Stimulated activated naive B cell treated with anti-CD40 and anti-IgM and Interleukin-4, amounts not matched to agents 10 μg/mL and 1 μg/mL and 100 μg/mL, for 72 hours (primary cell): ENCODE measurements around the gene TRHDE.

Source experiments
- ATAC-seq, 2 donors: fragments of 150-1000 bp; cut with Tn5 transposase; replicated peaks; 2 replicates each; pipeline ENCODE4 v1.10.0; 2021; ENCODE audit warnings: moderate library complexity in 1 of 2
- DNase-seq: peaks from one replicate; pipeline ENCODE4 v3.0.0; 2021
- H3K27ac Mint-ChIP-seq: one replicate; pipeline ENCODE4 v1.8.0; 2022; ENCODE audit warnings: mild to moderate bottlenecking, mixed read lengths
- H3K27me3 Mint-ChIP-seq, 2 donors: one replicate each; pipeline ENCODE4 v1.8.0; 2022; ENCODE audit warnings: mixed read lengths in 2 of 2
- H3K36me3 Mint-ChIP-seq, 2 donors: one replicate each; pipeline ENCODE4 v1.8.0; 2022; ENCODE audit warnings: mixed read lengths in 2 of 2, mild to moderate bottlenecking in 1 of 2
- H3K4me1 Mint-ChIP-seq, 2 donors: one replicate each; pipeline ENCODE4 v1.8.0; 2022; ENCODE audit warnings: mixed read lengths in 2 of 2, mild to moderate bottlenecking in 1 of 2
- H3K4me3 Mint-ChIP-seq, 2 donors: one replicate each; pipeline ENCODE4 v1.8.0; 2022; ENCODE audit warnings: mild to moderate bottlenecking in 2 of 2, mixed read lengths in 2 of 2, moderate library complexity in 1 of 2
- H3K9me3 Mint-ChIP-seq, 2 donors: one replicate each; pipeline ENCODE4 v1.8.0; 2022; ENCODE audit warnings: mixed read lengths in 2 of 2, mild to moderate bottlenecking in 1 of 2

TRHDE gene

DNA sequence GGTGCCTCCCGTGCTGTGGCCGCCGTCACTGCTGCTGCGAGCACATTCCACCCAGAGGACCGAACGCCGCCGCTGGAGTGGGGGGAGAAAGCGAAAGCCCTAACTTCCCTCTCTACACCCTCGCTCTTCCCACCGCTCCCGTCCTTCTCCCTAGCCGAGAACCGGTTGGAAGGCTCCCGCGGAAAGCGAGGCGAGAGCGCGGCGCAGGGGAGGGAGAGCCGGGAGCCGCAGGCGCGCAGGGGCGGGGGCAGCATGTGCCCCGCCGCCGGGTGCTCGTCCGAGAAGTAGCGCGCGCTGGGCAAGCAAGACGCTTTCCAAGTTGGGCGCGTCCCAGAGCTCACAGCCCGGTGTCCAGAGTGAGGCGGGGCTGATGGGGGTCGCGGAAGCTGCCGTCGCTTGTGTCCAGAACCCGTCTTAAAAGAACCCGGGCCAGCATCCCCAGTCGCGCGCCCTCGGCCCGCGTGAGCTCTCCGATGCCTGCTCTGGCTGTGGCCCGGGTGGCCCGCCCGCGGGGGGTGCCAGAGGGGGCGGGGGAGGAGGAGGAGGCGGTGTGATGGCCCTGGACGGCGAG is at the start of gene TRHDE:
TSS of gene TRHDE (plus strand) at position 280 of the 571 bp plus-strand sequence. CDS start at position 554, 274 bp downstream.
- ATAC-seq, result peak in 1 of 2 donors; percentile 16
- H3K9me3 Mint-ChIP-seq, result no peaks in the 10 kb centered on the region
- H3K27me3 Mint-ChIP-seq, result peaks cover 28 to 65% of the 10 kb centered on the region in 2 donors
- H3K27ac Mint-ChIP-seq, result peak within 1 kb of the TSS; percentile 14
- H3K36me3 Mint-ChIP-seq, result no peaks in the 10 kb centered on the region
- DNase-seq, result no peak
- H3K4me1 Mint-ChIP-seq, result peaks cover 8 to 11% of the 10 kb centered on the region in 2 donors
- peak within 1 kb of the TSS; percentile 39 to 69 for H3K4me3 Mint-ChIP-seq

GRCh38 chr12:72226510-72226909 is 45.7 kb upstream of the TRHDE start:
- Mint-ChIP-seq H3K36me3 (no peaks in the 10 kb centered on the region), H3K4me3 (no peak overlapping the region), H3K4me1 (no peaks in the 10 kb centered on the region), H3K27me3 (no peaks in the 10 kb centered on the region), H3K27ac (no peak overlapping the region), H3K9me3 (peaks cover 2 to 5% of the 10 kb centered on the region in 2 donors)
- ATAC-seq, result no peak
- DNase-seq, result no peak

GRCh38 chr12:72228424-72228823 is 43.7 kb upstream of the TRHDE start:
- no peak overlapping the region for H3K27ac Mint-ChIP-seq
- no peak for ATAC-seq

GRCh38 chr12:72230589-72230988 is 41.6 kb upstream of the TRHDE start:
- H3K9me3 Mint-ChIP-seq, result peaks cover 2 to 5% of the 10 kb centered on the region in 2 donors

More at GRCh38 chr12:72228424-72228823, 43.7 kb upstream of the TRHDE start:
- no peak for DNase-seq
- H3K36me3 Mint-ChIP-seq, result no peaks in the 10 kb centered on the region
- peaks cover 2 to 5% of the 10 kb centered on the region in 2 donors for H3K9me3 Mint-ChIP-seq
- H3K4me1 Mint-ChIP-seq, result no peaks in the 10 kb centered on the region
- H3K4me3 Mint-ChIP-seq, result no peak overlapping the region
- peaks cover 0 to 5% of the 10 kb centered on the region in 2 donors for H3K27me3 Mint-ChIP-seq

GRCh38 chr12:72234886-72235285 is 37.3 kb upstream of the TRHDE start:
- Mint-ChIP-seq H3K27ac (no peak overlapping the region), H3K9me3 (peaks cover 0 to 3% of the 10 kb centered on the region in 2 donors), H3K4me3 (no peak overlapping the region), H3K4me1 (no peaks in the 10 kb centered on the region), H3K27me3 (peaks cover 0 to 5% of the 10 kb centered on the region in 2 donors), H3K36me3 (no peaks in the 10 kb centered on the region)
- no peak for ATAC-seq
- DNase-seq, result no peak

More at GRCh38 chr12:72230589-72230988, 41.6 kb upstream of the TRHDE start:
- no peak overlapping the region for H3K27ac Mint-ChIP-seq
- ATAC-seq (no peak), DNase-seq (no peak)
- H3K27me3 Mint-ChIP-seq, result peaks cover 0 to 5% of the 10 kb centered on the region in 2 donors
- H3K36me3 Mint-ChIP-seq, result no peaks in the 10 kb centered on the region
- H3K4me3 Mint-ChIP-seq, result no peak overlapping the region
- no peaks in the 10 kb centered on the region for H3K4me1 Mint-ChIP-seq

- Mint-ChIP-seq H3K36me3 (no peaks in the 10 kb centered on the region), H3K27ac (no peak overlapping the region), H3K4me1 (no peaks in the 10 kb centered on the region), H3K27me3 (peaks cover 0 to 5% of the 10 kb centered on the region in 2 donors), H3K4me3 (no peak overlapping the region), H3K9me3 (peaks cover 0 to 6% of the 10 kb centered on the region in 2 donors)
- DNase-seq, result no peak
- no peak for ATAC-seq
Observed at GRCh38 chr12:72236071-72236705, 36.0 kb upstream of the TRHDE start.

DNA sequence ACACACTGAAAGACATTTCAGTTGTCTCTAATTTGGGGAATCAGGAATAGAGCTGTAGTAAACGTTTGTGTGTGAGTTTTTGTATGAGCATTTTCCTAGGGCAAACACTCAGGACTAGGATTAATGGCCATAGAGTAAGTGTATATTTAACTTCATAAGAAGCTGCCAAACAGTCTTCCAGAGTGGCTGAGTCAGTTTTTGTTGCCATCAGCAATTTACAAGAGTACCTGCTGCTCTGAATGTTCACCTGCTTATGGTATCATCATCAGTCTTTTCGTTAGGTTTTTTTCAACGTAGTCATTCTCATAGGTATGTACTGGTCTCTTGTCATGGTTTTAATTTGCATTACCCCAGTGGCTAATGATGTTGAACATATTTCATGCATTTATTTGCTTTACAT is 30.6 kb upstream of the TRHDE start:
- Mint-ChIP-seq H3K4me1 (no peaks in the 10 kb centered on the region), H3K9me3 (peaks cover 0 to 6% of the 10 kb centered on the region in 2 donors), H3K4me3 (no peak overlapping the region), H3K36me3 (no peaks in the 10 kb centered on the region), H3K27ac (no peak overlapping the region), H3K27me3 (no peaks in the 10 kb centered on the region)
- ATAC-seq (no peak), DNase-seq (no peak)

DNA sequence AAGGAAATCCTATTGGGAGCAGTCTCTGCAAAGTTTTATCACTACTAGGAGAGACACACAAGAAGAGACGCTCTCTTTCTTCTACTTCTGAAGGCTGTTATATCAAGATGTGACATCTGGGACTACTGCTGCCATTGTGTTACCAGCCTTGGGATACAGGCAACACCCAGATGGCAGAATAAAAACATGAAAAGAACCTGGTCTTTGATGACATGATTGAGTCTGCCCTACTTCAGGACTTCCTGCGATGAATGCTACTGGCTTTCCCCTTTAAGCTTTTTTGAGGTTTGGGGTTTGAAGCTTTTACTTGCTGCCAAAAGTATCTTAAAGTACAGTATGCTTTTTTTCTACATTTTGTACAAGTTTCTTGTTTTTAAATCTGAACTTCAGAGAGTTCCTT is 29.2 kb upstream of the TRHDE start:
- ATAC-seq (no peak), DNase-seq (no peak)
- H3K27ac Mint-ChIP-seq, result no peak overlapping the region
- H3K27me3 Mint-ChIP-seq, result no peaks in the 10 kb centered on the region
- H3K36me3 Mint-ChIP-seq, result no peaks in the 10 kb centered on the region
- H3K9me3 Mint-ChIP-seq, result peaks cover 0 to 6% of the 10 kb centered on the region in 2 donors
- H3K4me3 Mint-ChIP-seq, result no peak overlapping the region
- H3K4me1 Mint-ChIP-seq, result no peaks in the 10 kb centered on the region

- no peaks in the 10 kb centered on the region for H3K36me3 Mint-ChIP-seq
- H3K9me3 Mint-ChIP-seq, result peaks cover 5 to 8% of the 10 kb centered on the region in 2 donors
- H3K27me3 Mint-ChIP-seq, result no peaks in the 10 kb centered on the region
- H3K4me3 Mint-ChIP-seq, result no peak overlapping the region
- no peaks in the 10 kb centered on the region for H3K4me1 Mint-ChIP-seq
- ATAC-seq (no peak), DNase-seq (no peak)
- H3K27ac Mint-ChIP-seq, result no peak overlapping the region
Observed at GRCh38 chr12:72246370-72246769, 25.8 kb upstream of the TRHDE start.

DNA sequence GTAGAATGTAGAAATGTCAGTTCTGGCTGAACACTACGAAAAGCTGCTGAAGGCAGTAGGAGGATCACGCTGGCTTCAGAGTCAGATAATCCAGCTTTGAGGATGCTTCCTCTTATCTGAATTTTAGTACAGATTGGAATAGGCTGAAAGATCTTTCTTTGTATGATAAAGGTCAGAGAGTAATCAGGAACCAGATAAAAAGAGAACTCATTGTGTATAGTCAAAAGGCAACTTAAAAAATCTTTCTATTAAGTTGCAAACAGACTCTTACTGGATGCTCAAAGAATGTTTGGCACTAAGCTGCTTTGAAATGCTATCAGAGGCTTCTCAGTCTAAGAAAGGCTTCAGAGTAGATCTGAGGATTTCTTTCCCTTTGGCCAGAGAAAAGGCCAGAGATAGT is 21.8 kb upstream of the TRHDE start:
- Mint-ChIP-seq H3K27ac (no peak overlapping the region), H3K9me3 (peaks cover 5 to 9% of the 10 kb centered on the region in 2 donors), H3K36me3 (no peaks in the 10 kb centered on the region)

DNA sequence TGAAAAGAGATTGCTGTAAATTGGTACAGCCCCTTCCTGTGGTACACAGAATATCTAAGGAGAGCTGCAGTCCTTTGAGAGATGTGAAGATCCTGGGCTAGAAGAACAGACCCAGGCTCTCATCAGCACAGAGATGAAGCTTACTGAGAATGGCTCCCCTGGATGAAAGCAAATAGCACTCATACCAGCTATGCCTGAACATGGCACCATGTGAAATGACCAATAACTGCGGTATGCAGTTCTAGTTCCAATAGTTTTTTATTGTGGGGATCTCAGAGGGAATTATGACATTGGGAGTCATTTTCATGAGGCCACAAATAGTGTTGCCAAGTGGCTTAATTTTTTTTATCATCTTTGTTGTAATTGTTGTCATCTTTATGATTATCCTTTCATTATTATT is 15.4 kb upstream of the TRHDE start:
- no peaks in the 10 kb centered on the region for H3K4me1 Mint-ChIP-seq
- no peak overlapping the region for H3K27ac Mint-ChIP-seq
- no peak for DNase-seq
- no peaks in the 10 kb centered on the region for H3K27me3 Mint-ChIP-seq
- H3K4me3 Mint-ChIP-seq, result no peak overlapping the region
- no peak for ATAC-seq
- no peaks in the 10 kb centered on the region for H3K36me3 Mint-ChIP-seq
- peaks cover 3 to 4% of the 10 kb centered on the region in 2 donors for H3K9me3 Mint-ChIP-seq

More for the DNA sequence above, 21.8 kb upstream of the TRHDE start:
- no peak overlapping the region for H3K4me3 Mint-ChIP-seq
- H3K27me3 Mint-ChIP-seq, result no peaks in the 10 kb centered on the region
- H3K4me1 Mint-ChIP-seq, result no peaks in the 10 kb centered on the region
- DNase-seq (no peak), ATAC-seq (no peak)

DNA sequence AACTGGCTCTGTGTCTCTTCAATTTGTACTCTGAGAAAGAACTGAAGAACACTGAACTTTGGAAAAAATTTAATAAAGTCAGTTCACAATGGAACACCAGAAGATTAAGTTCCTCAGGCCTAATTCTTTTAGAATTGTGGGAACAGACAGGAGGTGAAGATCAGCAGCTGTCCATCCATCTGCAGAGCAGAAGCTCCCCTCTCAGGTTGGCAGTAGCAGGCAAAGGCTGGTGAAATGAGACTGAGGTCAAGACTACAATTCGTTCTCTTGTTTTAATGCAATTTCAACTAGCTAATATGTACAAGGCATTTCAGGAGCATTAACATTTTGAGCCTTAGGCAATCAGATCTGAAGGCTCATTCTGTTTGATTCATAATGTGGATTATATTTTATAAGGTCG is 10.3 kb upstream of the TRHDE start:
- ATAC-seq, result no peak
- H3K4me1 Mint-ChIP-seq, result no peaks in the 10 kb centered on the region
- H3K27ac Mint-ChIP-seq, result no peak overlapping the region
- H3K9me3 Mint-ChIP-seq, result no peaks in the 10 kb centered on the region
- DNase-seq, result no peak
- H3K4me3 Mint-ChIP-seq, result no peak overlapping the region
- H3K27me3 Mint-ChIP-seq, result no peaks in the 10 kb centered on the region
- H3K36me3 Mint-ChIP-seq, result no peaks in the 10 kb centered on the region

DNA sequence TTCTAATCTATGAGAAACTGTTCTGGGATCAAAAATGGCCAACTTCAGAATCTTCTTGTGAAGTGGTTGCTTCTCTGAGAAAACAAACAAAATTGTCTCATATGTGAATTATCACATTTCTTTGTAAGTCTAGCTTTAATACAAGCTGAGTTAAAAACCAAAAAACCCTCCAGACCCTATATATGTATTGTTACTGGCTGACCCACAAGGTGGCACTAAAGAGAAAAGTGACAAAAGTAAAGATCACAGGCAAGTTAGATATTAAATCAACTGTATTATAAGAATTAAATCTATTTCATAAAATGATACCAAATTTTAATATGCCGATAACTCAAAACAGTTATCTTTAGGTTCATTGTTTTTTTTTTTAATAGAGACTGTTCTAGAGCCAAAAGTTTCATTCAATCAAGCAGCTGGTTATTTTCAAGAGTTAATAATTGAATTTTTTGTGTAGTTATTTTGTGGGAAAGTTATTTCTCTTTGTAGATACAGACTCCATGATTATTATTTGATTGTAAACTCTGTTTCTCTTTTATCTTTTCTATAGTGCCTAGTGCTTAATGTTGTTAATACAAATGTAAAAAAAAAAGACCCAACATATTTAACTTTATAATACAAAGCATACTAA is 7.5 kb upstream of the TRHDE start:
- ATAC-seq, result no peak
- Mint-ChIP-seq H3K36me3 (no peaks in the 10 kb centered on the region), H3K27ac (no peak overlapping the region), H3K27me3 (peaks cover 0 to 6% of the 10 kb centered on the region in 2 donors), H3K4me3 (no peak overlapping the region), H3K4me1 (no peaks in the 10 kb centered on the region), H3K9me3 (no peaks in the 10 kb centered on the region)
- no peak for DNase-seq

DNA sequence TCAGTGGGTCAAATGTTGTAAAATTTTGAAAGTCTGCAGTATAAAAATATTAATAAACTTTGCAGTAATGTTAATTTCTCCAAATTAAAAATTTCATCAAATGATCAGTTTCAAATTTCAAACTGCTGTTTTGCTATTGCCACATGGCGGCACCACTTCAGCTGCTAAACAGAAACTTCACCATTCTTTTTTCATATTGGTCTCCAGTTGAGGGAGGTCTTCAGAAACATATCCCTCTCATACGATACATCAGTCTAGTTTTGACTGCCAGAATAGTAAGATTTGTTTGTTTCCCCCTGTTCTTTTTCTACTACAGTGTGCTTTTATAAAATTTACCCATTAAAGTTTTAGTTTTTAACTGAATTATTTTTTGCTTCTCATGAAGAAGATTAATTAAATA is 4.2 kb upstream of the TRHDE start:
- Mint-ChIP-seq H3K9me3 (no peaks in the 10 kb centered on the region), H3K36me3 (no peaks in the 10 kb centered on the region)
- no peak for ATAC-seq

GRCh38 chr12:72268386-72268785 is 3.8 kb upstream of the TRHDE start:
- Mint-ChIP-seq H3K27ac (no peak overlapping the region), H3K9me3 (no peaks in the 10 kb centered on the region), H3K27me3 (peaks cover 14 to 38% of the 10 kb centered on the region in 2 donors), H3K36me3 (no peaks in the 10 kb centered on the region), H3K4me1 (peaks cover 8 to 11% of the 10 kb centered on the region in 2 donors), H3K4me3 (no peak overlapping the region)
- DNase-seq, result no peak
- no peak for ATAC-seq

More for the DNA sequence above, 4.2 kb upstream of the TRHDE start:
- Mint-ChIP-seq H3K27me3 (peaks cover 14 to 34% of the 10 kb centered on the region in 2 donors), H3K27ac (no peak overlapping the region), H3K4me3 (no peak overlapping the region), H3K4me1 (peaks cover 8 to 11% of the 10 kb centered on the region in 2 donors)
- DNase-seq, result no peak
